Measurements from ENCODE around the gene SCAMP4. TPM values are rescaled to one million over a fixed set of nuclear protein-coding genes. Genes with fewer than 3 reads are reported as not detected.

Gene SCAMP4
- total RNA-seq, 1 donor = 20.1 TPM

Other genes with a start within 250 kb of the SCAMP4 start
- not detected for gene ONECUT3, start 151.9 kb upstream of the SCAMP4 start, total RNA-seq
- 0.73 TPM for gene ATP8B3, start 93.1 kb upstream of the SCAMP4 start, total RNA-seq
- 66.2 TPM for gene REXO1, start 56.9 kb upstream of the SCAMP4 start, total RNA-seq
- gene KLF16, start 41.8 kb upstream of the SCAMP4 start, total RNA-seq = 12.4 TPM
- gene ABHD17A, start 19.9 kb upstream of the SCAMP4 start, total RNA-seq = 97.8 TPM
- 2.9 TPM for gene ADAT3, start within 50 bp of the SCAMP4 start, total RNA-seq
- gene CSNK1G2, start 35.8 kb downstream of the SCAMP4 start, total RNA-seq = 96.7 TPM
- gene BTBD2, start 110.3 kb downstream of the SCAMP4 start, total RNA-seq = 23.2 TPM
- 163 TPM for gene MKNK2, start 145.8 kb downstream of the SCAMP4 start, total RNA-seq
- 87.3 TPM for gene MOB3A, start 190.9 kb downstream of the SCAMP4 start, total RNA-seq
- gene IZUMO4, start 191.5 kb downstream of the SCAMP4 start, total RNA-seq = 2.9 TPM
- gene AP3D1, start 246.2 kb downstream of the SCAMP4 start, total RNA-seq = 26.2 TPM

Data from mononuclear cell (primary cell).